HEK293T (cell line): ENCODE measurements around the gene VAMP7.

ENCODE experiments used
- ARNT ChIP-seq: fragments of 450-650 bp; IDR thresholded peaks from 2 replicates; pipeline ENCODE4 v1.6.1; 2017; ENCODE audit warnings: mild to moderate bottlenecking
- SP1 ChIP-seq: fragments of 450-650 bp; IDR thresholded peaks from 2 replicates; pipeline ENCODE4 v1.6.1; 2017

DNA sequence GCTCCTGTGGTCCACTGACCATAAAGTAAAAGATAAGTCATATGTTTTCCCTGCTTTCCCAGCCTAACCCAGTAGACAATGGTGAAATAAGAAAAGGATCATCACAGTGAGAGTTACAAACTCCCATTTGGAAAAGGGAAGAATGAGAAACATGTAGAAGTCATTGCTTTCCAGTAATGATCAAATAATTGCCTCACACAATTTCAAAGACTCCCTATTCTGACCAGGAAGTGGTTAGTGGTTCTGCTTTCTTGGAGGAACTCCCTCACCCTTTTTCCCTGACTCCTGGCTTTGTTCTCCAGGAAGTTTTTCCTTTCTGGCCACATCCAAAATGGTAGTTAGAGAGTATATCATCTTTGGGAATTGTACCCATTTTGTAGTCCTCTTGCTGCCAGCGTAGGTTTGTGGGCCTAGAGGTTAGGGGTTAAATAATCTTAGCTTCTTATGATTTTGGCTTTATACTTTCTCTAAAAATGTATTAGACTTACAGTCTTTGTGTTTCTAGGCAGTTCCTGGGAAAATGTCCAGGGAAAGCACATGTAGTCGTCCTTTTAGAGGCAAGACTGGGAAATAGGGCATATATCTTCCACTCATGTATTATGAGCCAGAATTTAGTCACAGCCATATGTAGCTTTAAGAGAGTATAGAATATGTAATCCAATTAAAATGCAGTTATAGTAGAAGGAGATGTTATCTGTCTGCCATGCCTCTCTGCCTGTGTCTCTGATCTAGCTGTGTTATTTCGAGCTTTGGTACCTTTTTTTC lies 10.5 kb downstream of the VAMP7 start:
- TF ChIP-seq ARNT: no peak
- no peak for TF ChIP-seq SP1
